GM12865 (cell line): ENCODE data around the gene GAS1.

Experiments used
- DNase-seq: peaks from one replicate; pipeline ENCODE4 v3.0.0; 2010; ENCODE audit warnings: low read depth
- H3K4me3 ChIP-seq: 2 replicates; pipeline ENCODE4 v1.5.1; 2011; ENCODE audit warnings: mild to moderate bottlenecking, low read depth, low read length, control low read depth
- TF ChIP-seq, protein P1 (sequence below): IDR thresholded peaks from 2 replicates; pipeline ENCODE4 v1.5.1; 2011; ENCODE audit warnings: low read length, control low read depth, low read depth, inconsistent platforms; ENCODE audit not compliant: insufficient read depth; ENCODE audit errors: missing control alignments

GAS1 gene

DNA sequence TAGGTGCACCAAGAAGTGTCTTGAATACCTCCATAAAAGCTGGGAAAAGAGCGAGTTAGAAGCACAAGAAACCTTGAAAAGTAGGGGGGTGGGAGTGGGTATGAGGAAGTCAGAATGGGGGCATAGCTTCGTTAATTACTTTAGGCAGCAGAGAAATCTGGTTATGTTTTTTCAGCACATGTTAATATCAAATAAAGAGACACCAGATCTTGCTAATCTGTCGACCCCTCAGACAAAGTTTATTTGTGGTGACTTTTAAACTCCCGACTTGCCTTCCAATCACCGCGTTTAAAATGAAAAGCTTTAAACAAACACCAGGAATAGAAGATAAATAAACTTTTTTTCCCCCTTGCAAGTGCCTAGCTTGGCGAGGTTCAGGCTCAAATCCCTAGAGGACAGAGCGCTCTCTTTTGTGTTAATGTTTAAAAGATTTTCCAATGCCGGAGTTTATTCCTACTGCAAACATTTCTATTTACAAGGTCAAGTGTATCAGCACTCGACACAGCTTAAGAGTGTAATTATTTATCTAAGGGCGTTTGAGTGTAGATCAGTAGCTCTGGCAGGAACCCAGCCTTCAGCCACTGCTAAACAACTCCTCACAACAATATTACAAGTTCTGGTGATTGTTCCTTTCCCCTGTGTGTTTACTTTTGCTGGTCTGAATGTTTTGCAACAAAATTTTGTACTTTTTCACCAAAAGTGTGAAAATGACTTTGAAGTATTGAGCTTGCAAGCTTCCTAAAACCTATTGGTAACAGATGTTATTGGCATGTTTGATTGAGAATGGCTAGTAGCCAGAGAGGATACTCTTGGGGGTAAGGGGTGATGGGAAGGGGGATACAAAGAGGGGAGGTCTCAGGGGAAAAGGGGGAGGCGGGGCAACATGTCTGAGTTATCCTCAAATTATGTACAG lies 3.8 kb downstream of the GAS1 start:
- DNase-seq = no peak
- TF ChIP-seq, protein P1, sequence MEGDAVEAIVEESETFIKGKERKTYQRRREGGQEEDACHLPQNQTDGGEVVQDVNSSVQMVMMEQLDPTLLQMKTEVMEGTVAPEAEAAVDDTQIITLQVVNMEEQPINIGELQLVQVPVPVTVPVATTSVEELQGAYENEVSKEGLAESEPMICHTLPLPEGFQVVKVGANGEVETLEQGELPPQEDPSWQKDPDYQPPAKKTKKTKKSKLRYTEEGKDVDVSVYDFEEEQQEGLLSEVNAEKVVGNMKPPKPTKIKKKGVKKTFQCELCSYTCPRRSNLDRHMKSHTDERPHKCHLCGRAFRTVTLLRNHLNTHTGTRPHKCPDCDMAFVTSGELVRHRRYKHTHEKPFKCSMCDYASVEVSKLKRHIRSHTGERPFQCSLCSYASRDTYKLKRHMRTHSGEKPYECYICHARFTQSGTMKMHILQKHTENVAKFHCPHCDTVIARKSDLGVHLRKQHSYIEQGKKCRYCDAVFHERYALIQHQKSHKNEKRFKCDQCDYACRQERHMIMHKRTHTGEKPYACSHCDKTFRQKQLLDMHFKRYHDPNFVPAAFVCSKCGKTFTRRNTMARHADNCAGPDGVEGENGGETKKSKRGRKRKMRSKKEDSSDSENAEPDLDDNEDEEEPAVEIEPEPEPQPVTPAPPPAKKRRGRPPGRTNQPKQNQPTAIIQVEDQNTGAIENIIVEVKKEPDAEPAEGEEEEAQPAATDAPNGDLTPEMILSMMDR = no peak
- no peak overlapping the region for H3K4me3 ChIP-seq

DNA sequence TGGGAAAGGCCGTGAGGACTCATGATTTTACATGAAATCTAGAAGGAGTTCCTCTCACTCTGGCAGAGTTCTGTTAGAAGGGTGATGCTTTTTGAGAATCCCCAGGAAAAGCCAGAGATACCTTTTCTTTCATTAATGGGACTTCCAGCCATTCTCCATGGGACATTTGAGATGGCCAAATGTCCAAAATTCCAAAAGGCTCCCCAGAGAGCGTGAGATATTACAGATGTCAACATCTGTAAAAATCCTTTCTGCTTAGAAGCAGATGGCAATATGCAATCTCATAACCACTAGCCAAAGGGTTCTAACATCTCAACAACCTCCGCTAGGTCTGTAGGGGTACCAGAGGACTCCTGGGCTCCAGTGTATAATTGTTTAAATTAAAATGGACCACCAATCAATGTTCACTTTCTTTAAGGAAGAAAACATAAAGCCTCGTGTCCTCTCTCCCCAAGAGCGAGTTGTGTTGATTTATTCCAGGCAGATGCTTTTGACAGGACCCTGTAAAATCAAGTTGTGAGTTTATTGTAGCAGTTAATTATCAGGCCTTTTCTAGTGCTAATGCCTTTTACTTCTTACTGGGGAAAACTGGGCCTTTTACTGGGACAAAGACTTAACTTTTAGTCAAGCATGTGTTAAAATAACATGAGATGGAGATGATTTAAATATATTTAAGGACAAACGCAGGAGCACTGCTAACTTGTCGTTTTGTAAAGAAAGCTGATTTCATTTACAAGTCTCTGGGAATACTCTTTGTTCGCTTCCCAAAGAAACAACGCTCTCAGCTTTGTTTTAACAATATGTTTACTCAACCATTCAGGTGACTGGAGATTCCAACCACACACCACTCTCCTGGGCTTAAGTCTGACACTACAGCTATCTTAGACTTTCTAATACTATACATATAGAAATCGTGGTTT lies 4.8 kb downstream of the GAS1 start:
- no peak overlapping the region for H3K4me3 ChIP-seq
- no peak for DNase-seq
- TF ChIP-seq, protein P1 = no peak

DNA sequence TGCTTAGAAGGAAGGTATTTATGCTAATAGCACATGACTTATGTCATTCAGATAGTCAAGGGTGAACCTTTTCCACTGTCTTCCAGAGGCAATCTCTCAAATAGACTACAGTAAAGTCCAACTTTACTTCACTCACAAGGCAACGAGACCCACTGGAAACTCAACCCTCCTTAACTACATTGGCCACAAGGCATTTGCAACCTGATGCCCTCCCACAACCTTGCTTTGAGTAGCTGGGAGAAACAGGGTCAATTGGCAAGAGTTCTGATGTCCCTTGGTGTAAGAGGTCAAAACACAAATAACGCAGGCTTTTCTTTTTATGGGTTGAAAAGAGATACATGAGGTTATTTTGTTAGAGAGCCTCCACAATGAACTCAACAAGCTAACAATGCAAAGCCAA lies 6.1 kb downstream of the GAS1 start:
- H3K4me3 ChIP-seq = no peak overlapping the region
- TF ChIP-seq, protein P1 = no peak
- no peak for DNase-seq

DNA sequence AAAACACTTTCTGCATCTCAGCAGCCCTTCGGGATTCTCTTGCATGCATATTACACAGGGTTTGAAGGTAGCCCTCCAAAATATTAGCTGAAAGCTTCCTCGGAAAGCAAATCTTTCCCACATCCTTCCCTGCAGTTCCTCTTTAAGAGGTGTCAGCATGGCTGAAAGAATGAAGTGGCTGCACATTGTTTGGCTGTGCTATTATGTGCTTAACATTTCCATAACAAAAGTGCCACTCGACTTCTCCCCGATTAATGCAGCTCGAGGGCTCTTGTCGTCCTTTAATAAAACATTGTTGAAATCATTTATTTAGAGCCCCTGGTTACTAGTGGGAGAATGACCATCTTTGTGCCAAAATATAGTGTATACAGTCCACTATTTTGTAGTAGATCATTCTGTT lies 6.5 kb downstream of the GAS1 start:
- DNase-seq = no peak
- TF ChIP-seq, protein P1 = no peak
- no peak overlapping the region for H3K4me3 ChIP-seq

DNA sequence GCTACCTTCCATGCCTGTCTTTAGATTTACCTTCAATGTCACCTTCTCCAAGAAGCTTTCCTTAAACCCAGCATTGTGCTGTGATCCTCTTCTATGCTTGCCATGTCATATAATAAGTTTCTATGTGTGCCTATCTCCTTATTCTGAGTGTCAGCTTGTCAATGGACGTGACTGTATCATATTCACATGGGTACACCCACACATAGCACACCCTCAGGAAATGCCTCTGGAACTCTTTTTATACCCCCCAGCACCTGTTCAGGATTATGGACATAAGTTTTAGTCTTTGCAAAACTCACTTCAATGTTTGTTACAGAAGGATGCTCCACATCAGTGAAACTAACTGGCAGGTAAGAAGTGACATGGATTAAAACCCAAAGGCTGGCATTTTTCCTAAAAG lies 7.4 kb downstream of the GAS1 start:
- TF ChIP-seq, protein P1 = no peak
- H3K4me3 ChIP-seq = no peak overlapping the region
- DNase-seq = no peak

DNA sequence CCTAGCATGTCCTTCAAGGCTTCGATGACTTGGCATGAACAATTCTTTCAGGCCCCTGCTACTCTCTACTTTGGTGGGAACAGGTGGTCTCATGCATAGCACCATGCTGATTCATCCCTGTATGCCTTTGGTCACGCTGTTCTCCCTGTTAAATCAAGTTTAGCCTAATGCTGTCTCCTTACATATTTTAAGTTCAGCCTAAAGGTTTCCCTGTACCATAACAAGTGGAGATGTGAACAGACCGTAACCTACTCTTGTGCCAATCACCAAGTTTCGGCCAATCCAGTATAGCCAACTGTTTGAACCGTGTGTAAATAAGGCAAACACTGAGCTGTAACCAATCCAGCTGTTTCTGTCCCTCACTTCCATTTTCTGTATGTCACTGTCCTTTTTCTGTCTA lies 8.0 kb downstream of the GAS1 start:
- TF ChIP-seq, protein P1 = no peak
- no peak for DNase-seq
- no peak overlapping the region for H3K4me3 ChIP-seq
